Activated CD4-positive, CD25-positive, alpha-beta regulatory T cell treated with anti-CD3 and anti-CD28 coated beads, Interleukin-2, amount 50 U/mL, for 24 hours (primary cell): ENCODE data around the gene FLYWCH1.
A peak's percentile ranks its signal among the peaks of the same experiment; 100 is the strongest.

Experiments
- ATAC-seq, 2 donors: fragments of 150-1000 bp; cut with Tn5 transposase; one replicate each; pipeline ENCODE4 v1.10.0; 2021; ENCODE audit warnings: mild to moderate bottlenecking in 1 of 2, moderate library complexity in 1 of 2

Gene FLYWCH1

GRCh38 chr16:2970563-2970962 is 58.8 kb downstream of the FLYWCH1 start:
- no peak for ATAC-seq

- no peak for ATAC-seq
Observed at GRCh38 chr16:2971134-2971984, 59.6 kb downstream of the FLYWCH1 start.

GRCh38 chr16:2971985-2972784 is 60.5 kb downstream of the FLYWCH1 start:
- no peak for ATAC-seq

- ATAC-seq: no peak
Observed at GRCh38 chr16:2973093-2973492, 61.4 kb downstream of the FLYWCH1 start.

GRCh38 chr16:2973605-2974318 is 62.0 kb downstream of the FLYWCH1 start:
- no peak for ATAC-seq

- ATAC-seq: no peak
Observed at GRCh38 chr16:2974319-2975056, 62.8 kb downstream of the FLYWCH1 start.

- ATAC-seq: no peak
Observed at GRCh38 chr16:2975161-2975795, 63.5 kb downstream of the FLYWCH1 start.

- no peak for ATAC-seq
Observed at GRCh38 chr16:2976201-2976600, 64.5 kb downstream of the FLYWCH1 start.

GRCh38 chr16:2976673-2977072 is 64.9 kb downstream of the FLYWCH1 start:
- ATAC-seq: no peak

GRCh38 chr16:2977440-2977839 is 65.7 kb downstream of the FLYWCH1 start:
- ATAC-seq: no peak

GRCh38 chr16:2979669-2980226 is 68.0 kb downstream of the FLYWCH1 start:
- no peak for ATAC-seq

GRCh38 chr16:2980227-2981176 is 68.8 kb downstream of the FLYWCH1 start, which contains the start of gene PKMYT1:
Gene PKMYT1, minus strand, starts transcription at chr16:2980446. Its CDS starts 789 bp downstream, at chr16:2979657.
- ATAC-seq: peak; percentile 83 to 87

GRCh38 chr16:2981177-2981898 is 69.6 kb downstream of the FLYWCH1 start:
- no peak for ATAC-seq

- ATAC-seq: no peak
Observed at GRCh38 chr16:2981899-2982250, 70.1 kb downstream of the FLYWCH1 start.

- ATAC-seq: no peak
Observed at GRCh38 chr16:2982402-2982801, 70.7 kb downstream of the FLYWCH1 start.

GRCh38 chr16:2983706-2984136 is 72.0 kb downstream of the FLYWCH1 start:
- peak; percentile 58 to 61 for ATAC-seq

GRCh38 chr16:2985462-2985861 is 73.7 kb downstream of the FLYWCH1 start:
- ATAC-seq: no peak

- ATAC-seq: no peak
Observed at GRCh38 chr16:2985893-2986355, 74.2 kb downstream of the FLYWCH1 start.

GRCh38 chr16:2986623-2987188 is 75.0 kb downstream of the FLYWCH1 start:
- no peak for ATAC-seq
